HG03457 (cell line): Measurements from ENCODE around the gene PRICKLE4.
A peak's percentile ranks its signal among the peaks of the same experiment; 100 is the strongest.

Experiments
- ATAC-seq: cut with Tn5 transposase; IDR thresholded peaks from one replicate; pipeline ENCODE4 v1.9.1; 2021; ENCODE audit warnings: moderate number of reproducible peaks; ENCODE audit not compliant: unreplicated experiment

The PRICKLE4 gene

DNA sequence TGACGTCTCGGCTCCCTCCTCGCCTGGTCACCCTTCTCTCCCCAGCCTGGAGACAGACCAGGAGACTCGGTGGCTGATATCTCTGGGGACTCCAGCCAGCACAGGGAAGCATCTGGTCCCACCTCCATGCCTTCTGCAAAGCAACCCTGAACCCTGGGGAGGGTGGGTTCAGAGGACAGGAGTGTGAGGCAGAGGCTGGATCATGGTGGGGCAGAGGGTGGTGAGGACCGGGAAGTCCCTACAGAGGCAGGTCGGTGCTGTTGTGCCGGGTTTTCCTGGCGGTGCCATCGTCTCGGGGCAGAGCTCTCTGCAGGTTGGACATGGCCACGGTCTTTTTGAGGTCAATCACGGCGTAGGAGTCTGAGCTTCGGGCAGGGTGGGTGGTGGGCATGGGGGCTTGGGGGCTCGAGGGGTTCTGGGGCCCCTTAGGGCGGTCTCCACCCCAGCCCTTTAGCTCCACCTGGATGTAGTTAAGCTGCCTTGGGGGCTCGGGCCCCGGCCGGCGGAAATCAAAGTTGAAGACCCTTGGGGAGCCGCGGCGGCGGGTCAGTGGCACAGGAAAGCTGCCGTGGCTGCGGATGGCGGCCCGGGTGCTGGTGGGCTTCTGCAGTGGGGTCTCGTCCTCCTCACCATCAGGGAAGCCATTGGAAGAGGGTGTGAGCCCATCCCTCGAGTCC is 10.1 kb upstream of the PRICKLE4 start:
- no peak for ATAC-seq

DNA sequence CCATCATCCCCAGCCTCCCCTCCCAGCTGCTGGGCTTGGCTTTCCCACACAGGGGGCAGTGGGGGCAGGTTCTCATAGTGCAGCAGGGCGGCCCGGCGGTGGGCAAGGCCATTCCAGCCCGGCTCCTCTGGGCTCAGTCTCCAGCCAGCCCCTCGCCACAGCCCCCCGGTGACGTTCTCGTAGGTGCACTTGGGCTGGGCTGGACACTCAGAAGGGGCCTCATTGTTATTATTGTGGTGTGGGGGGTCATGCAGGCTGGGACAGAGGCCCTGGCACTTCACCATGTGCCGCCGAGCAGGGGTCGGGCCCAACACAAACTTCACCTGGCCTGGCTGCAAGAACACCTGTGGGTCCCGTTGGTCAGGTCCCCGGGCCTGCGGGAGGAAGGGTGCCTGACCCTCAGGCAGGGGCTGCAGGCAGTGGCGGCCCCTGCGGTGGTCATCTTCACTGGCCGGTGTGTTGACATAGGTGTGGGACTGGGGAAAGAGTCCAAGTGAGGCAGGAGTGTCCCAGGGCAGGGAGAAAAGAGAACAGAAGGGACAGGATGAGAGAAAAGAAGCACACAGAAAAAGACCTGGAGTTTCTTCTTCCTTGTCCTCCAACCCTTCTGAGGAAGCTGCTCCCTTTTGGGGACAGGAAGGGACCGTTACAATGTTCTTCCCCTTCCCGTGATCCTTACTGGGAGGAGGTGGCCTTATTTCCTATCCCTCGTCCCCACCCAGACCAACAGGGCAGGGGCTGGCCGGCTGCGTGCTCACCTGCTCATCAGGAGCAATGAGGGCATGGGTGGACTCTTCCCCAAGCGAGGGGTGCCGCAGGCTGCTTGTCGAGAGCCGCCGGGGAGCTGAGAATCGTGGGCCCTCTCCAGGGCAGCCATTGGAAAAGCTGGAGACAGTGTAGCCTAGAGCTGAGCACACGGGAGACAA is 9.3 kb upstream of the PRICKLE4 start:
- no peak for ATAC-seq

DNA sequence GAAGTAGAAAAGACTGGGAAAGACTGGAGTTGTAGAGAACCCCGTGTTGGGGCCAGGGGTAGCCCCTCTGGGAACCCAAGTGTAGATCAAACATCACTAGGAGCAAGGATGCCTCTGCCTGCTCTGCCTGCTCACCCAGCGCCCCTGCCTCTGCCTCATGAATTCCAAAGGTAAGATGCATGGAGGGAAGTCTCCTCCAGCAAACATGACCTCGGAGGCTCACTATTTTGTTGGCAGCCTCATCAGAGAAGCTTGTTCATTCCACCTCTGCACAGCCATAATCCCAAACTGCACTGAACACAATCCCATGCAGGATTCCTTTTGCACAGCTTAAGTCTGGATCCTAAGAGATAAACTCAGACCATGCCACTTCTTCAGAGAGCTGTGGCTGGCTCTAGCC is 5.7 kb upstream of the PRICKLE4 start:
- ATAC-seq: no peak

DNA sequence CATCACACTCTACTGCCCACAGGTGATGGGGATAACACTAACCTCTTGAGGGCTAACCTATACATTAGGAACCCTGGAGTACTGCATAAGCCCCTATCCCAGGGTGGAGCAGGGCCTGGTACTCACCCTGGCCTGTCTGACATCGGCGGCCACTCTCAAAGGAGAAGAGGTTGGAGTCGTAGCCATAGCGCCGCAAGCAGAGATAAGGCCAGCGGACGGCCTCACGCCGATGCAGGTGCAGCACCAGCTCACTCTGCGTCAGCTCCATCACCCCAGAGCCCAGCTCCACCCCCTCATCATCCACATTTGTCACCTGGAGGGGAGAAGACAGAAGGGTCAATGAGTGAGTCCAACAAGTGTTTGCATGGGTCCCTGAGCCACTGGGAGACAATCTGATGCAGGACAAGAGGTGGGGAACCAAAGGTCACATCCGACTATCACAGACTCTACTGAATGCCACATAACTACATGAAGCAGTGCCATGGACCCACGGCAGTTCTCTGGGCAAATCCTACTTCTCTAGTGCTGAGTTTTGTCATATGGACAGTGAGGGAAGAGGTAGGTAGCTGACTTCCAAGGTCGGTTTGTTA is 5.2 kb upstream of the PRICKLE4 start:
- no peak for ATAC-seq

DNA sequence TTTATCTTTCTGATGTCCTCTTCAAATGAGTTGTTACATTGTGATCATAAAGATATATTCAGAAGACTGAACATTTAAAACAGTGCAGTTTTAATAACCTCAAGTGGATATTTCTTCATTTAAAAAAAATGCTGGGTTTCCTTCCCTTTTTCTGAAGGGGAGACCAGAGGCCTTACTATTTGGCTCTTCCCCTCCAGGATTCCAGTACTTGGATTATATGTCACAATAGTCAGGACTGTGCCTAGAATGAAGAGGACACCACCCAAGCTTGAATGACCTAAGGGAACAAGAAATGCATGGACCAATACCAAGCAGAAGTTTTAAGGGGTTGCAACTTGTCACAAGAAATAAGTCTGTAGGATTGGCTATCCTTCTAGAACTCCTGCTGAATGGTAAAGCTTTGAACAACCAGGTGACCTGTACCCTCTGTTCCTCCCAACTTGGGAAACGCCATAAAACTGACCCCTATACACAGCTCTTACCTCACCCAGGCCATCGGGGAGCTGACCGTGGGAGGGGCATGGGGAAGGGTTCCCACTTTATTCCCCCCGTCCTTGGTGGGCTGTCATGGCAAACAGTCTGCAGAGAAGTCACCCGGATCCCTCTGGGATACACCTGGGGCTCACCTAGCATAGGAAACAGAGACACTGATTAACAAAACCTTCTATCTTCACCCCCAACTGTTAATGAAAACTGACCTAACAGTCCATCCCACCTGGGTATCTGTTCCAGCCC is 2.9 kb upstream of the PRICKLE4 start:
- no peak for ATAC-seq

DNA sequence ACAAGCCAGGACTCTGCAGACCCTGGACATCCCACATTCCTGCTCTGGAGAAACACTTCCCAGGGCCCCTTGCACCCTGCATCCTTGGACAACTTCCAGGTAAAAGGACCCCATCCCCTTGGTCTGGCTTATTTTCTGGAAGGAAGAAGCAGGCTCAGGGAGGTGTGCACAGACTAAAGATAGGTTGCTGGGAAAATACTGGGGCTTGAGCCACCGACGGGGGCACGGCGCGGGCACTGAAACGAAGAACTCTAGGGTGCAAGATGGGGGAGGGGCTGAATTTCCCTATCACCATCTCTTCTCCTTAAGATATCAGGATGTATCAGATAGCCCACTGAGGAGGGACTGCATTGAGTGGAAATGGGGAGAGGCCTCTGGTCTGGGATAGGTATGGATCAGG is 1.7 kb upstream of the PRICKLE4 start:
- ATAC-seq: no peak

DNA sequence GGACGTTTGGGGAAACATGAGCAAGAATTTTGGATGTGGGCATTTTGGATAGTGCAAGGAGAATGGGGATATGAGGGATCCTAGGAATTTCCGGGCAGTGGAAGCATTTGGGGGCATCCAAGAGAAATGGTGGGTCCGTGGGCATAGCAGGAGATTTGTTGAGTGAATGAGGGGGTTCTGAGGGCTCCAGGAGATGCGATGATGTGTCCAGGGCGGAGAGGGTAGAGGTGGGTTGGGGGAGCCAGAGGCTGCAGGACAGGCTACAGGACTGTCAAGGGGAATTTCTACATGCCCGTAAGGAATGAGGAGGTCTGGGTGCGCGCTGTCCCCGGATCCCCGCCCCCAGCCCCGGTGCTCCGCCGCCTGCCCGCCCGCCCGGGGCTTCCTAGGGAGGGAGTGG is 1.2 kb upstream of the PRICKLE4 start:
- peak; percentile 15 for ATAC-seq

DNA sequence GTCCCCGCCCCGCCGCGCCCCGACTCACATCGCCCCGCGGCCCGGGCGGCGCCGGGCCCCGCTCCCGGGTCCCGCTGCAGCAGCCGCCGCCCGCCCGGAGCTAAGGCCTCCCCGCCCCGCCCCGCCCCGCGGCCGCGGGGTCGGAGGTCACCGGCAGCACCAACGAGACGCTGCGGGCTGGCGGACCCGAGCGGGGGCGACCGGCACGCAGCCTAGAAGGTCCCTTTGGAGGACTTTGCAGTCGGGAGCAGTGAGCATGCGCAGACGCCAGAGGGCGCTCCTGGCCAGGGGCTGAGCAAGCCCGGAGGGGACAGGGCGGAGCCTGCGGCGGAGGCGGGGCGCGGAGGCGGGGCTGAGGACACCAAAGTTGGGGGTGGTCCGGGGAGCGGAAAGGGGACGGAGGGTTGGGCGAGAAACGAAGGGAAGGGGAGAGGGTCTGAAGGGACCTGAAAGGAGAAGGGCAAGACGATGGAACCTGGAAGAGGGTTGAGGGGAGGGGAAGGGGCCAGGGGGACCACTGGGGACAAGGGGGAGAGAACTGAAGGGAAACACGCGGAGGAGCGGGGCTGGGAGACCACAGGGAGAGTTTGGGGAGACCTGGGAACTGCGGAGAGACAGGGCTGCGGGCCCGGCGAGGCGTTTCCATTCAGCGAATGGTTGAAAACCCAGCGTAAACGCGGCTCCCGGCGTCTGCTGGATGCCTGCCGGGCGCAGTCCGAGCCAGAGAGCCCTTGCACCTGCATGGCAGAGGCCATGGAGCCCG is 613 bp upstream of the PRICKLE4 start, which contains the start of gene FRS3:
Gene FRS3 (minus strand): TSS at position 113 of the 763 bp plus-strand sequence. CDS start 2,913 bp downstream, outside the sequence.
- peak; percentile 86 for ATAC-seq

DNA sequence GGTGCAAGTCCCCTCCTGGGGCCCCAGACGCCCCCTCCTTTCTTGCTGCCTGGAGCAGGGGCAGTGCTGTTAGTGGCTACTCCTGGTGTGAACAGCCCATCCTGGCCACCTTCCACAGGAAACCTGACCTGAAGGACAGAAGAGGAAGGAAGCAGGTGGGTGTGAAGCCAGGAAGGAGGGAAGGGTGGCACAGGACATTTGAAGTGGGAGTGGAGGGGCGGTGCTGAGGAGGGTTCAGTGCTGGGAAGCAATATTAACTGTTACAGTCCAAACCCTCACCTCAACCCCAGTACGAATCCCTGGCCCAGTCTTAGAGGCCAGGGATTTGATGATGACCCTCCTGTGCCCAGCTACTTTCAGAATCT is 766 bp downstream of the PRICKLE4 start:
- ATAC-seq: no peak

DNA sequence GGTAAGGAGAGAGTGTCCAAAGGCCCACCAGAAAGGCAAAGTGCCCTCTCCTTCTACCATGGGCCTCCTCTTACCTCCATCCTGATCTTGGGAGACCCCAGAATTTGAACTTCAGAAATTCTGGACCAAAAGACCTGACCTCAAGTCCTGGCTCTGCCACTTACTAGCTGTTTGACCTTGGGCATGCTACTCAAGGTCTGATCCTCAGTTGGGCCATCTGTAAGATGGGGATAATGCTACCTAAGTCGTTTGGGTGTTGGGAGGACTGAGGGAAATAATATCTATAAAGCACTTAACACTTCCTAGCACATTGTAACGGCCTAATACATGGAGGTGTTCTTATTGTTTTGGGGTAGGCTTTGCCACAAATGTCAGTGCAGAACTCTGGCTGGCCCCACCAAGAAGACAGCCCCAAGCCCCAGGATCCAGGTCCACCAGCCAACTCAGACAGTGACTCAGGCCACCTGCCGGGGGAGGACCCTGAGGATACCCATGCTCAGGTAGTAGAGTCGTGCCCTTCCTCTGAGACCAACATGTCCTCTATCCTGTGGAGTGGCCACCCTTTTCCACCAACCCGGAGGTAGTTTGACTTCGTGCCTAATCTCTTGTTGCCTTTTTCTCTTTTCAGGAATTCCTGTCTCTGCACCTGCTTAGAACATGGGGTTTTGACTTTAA is 2.7 kb downstream of the PRICKLE4 start:
- no peak for ATAC-seq

DNA sequence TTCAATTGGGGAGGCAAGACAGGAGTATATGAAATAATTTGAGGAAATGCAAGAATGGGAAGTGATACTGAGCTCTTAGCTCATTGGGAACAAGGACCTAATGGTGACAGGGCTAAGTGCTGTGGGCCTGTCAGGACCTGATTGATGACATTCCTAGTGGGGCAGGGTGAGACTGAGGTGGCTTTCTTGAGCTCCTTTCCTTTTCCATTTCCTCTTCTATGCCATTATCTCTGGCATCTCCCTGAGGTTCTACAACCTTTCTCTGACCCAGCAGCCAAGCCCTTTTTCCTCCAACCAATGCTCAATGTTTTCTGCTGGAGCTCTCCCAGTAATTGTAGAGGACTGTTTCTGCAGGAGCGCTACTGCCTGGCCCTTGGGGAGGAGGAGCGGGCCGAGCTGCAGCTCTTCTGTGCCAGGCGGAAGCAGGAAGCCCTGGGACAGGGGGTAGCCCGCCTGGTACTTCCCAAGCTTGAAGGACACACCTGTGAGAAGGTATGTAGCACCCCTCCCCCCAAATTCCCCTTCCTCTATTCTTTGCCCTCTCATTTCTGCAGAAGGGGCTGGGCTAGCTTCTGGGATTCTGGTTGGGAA is 4.1 kb downstream of the PRICKLE4 start:
- no peak for ATAC-seq

DNA sequence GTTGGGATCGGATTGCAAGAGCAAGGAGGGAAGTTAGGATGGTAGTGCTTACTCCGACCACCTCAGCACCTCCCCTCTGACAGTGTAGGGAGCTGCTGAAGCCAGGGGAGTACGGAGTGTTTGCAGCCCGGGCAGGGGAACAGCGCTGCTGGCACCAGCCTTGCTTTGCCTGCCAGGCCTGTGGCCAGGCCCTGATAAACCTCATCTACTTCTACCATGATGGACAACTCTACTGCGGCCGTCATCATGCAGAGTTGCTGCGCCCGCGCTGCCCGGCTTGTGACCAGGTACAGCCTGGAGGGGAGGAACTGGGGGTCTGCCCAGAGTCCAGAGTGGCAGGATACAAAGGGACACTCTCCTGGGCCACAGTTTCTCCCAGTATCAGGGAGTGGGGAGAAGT is 4.7 kb downstream of the PRICKLE4 start:
- no peak for ATAC-seq

DNA sequence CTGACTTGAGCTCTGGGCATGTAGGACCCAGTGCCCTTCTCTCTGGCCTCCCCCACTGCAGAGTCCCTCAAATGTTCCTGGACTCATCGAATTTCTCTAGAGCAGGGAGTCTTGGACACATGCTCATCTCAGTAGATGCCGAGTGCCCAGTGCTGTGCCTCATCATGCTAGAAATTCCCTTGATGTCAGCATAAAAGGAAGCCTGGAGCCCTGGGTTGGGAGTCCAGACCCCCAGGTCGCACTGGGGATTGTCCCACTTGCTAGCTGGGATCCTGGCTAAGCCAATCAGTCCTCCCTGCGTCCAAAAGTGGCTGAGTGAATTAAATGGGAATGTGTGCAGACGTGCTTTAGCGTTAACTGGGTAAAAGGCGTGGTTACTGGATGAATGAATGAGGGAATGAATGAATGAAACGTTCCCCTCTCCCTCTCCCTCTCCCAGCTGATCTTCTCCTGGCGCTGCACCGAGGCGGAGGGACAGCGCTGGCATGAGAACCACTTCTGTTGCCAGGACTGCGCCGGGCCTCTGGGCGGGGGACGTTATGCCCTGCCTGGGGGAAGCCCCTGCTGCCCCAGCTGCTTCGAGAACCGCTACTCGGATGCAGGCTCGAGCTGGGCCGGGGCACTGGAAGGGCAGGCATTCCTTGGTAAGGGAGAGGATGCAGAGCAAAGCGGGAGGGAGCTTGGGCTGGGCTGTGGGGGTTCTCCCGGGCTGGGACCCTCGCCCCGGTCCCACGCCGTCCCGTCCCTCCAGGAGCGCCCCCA is 5.3 kb downstream of the PRICKLE4 start:
- no peak for ATAC-seq

DNA sequence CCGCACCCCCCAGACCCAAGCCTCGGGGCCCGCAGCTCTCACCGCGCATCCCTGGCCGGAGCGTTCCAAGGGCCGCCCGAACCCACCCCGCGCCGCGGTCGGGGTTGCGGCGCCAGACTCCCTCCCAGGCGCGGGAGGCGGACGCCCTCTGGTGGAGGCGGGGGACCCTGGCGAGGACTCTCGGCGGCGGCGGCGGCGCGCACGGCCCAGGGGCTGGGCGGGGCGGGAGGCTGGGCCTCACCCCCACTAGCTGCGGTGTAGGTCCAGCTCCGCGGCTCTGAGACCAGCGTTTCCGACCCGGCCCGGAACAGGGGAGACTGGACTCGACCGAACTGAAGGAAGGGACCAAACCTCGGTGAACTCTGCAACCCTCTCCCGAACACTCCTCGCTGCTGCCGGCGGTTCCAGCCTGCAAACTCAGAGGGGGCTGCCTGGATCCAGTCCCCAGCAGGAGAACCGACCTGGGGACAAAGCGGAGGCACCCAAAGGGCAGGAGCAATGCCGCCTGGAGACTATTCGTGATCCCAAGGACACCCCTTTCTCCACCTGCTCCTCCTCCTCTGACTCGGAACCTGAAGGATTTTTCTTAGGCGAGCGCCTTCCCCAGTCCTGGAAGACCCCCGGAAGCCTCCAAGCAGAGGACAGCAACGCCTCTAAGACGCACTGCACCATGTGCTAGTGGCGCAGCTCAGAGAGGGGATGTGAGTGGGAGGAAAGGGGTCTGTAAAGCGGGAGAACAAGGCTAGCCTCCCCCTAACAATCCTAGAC is 6.1 kb downstream of the PRICKLE4 start:
- peak; percentile 53 for ATAC-seq

DNA sequence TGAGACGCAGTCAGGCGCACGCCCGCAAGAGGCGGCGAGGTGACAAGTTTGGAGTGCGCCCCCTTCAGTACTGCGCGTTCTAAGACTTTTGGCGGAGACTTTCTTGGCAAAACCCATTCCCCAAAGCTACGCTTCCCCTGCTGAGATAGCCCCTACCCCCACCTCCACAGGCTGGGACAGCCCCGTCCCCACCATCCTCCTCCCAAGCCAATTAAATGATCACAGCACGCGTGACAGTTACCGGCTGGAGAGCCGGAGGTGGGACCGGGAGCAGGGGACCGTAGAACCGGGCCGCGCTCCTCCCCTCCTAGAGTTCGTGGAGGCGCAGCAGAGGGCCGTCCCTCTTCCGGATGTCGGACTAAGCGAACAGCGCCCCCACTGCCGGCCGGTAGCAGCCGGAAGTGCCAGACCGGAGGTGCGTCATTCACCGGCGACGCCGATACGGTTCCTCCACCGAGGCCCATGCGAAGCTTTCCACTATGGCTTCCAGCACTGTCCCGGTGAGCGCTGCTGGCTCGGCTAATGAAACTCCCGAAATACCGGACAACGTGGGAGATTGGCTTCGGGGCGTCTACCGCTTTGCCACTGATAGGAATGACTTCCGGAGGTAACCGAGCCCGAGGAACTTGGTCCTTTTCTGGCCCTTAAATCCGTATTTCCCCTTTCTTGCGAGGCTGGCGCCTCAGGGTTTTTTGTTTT is 6.8 kb downstream of the PRICKLE4 start, which contains the start of gene TOMM6:
Gene TOMM6 (plus strand): TSS at position 476 of the 699 bp plus-strand sequence. CDS start 4 bp downstream, at position 480.
- peak; percentile 56 for ATAC-seq

DNA sequence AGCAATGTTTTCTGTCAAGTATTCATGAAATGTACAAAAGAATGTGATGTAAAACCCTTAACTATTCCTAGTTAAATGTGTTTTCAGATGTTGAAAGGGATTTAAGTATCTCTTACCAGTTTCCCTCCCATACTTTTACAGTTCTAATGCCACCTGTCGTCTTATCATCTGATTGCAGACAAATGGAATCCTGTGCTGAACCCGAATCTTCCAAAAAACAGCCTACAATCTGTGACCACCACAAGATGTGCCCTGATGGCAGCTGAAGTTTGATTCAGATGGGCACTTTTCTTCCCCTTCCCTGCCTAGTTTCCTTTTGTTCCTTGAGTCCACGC is 8.8 kb downstream of the PRICKLE4 start:
- no peak for ATAC-seq

DNA sequence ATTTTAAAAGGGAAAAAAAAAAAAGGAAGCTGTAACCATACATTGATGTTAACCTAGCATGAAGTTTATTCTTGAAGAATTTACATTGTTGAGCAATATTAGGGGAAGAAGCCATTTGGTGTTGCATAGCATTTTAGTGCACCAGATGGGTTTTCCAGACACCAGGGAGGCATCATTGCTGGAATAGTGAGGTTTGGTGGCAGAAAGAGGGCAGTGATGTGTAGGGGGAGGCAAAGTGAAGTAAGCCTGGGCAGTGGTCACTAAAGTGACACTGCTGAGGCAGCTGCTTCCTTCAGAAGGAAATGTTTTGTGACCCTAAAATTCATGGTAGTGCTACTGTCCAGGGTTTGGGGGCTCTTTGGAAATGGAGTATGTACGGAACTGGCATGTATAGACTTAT is 9.5 kb downstream of the PRICKLE4 start:
- no peak for ATAC-seq
